C4-2B (cell line): ENCODE data around the gene KCNT1.

ENCODE experiments used
- CTCF ChIP-seq: fragments of 450-650 bp; conservative IDR thresholded peaks from 2 replicates; pipeline ENCODE4 v1.5.1; 2017; ENCODE audit warnings: mild to moderate bottlenecking
- ZFX ChIP-seq: fragments of 450-650 bp; IDR thresholded peaks from 2 replicates; pipeline ENCODE4 v1.6.1; 2017

- no peak for TF ChIP-seq CTCF
- no peak for TF ChIP-seq ZFX
Measured at GRCh38 chr9:135805422-135806022, 103.5 kb downstream of the KCNT1 start.
